ENCODE data around the gene ATP6V0B.

- TF ChIP-seq CTCF (IDR thresholded peaks at IDR 0.05) (no peak), POLR2A (IDR thresholded peaks at IDR 0.05) (no peak), POLR2AphosphoS5 (IDR thresholded peaks at IDR 0.05) (no peak)
These were observed 27.4 kb downstream of the ATP6V0B start for GRCh38 chr1:44002165-44002564.
